ENCODE results near the gene KMT2D.
"Not testable (repeated sequence)": the region's sequence is repeated elsewhere in the genome, so short reads cannot be mapped to it uniquely, and the experiment has no call there.

Gene KMT2D

DNA sequence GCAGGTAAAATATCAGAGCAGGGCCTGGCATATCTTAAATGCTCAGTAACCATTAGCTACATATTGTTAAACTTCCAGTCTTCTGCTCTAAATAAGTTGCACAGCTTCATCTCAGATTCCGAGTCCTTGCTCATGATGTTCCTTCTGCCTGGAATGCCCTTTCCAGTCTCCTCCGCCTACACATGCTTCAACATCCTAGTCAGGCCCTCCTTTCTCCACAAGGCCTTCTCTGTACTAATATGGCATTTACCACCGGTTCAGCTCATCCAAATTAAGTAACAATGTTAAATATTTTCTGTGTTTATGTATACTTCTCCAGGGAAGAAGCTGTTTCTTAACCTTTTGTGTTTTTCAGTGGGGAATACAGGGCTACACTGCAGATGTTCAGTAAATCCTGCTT, 25.5 kb upstream of the KMT2D start:
- DNase-seq = no peak

DNA sequence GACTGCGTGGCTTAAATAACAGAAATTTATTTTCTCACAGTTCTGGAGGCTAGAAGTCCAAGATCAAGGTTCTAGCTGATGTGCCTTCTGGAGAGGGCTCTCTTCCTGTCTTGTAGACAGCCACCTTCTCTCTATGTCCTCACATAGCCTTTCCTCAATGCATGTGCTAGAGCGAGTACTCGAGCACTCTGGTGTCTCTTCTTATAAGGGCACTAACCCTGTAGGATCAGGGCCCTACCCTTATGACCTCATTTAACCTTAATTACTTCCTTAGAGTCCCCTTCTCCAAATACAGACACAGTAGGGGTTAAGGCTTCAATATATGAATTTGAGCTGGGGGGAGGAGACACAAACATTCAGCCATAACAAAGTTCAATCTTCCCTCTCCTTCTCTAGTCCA, 23.8 kb upstream of the KMT2D start:
- no peak for DNase-seq

- DNase-seq = no peak
These were observed 19.2 kb upstream of the KMT2D start for GRCh38 chr12:49079793-49080192.

DNA sequence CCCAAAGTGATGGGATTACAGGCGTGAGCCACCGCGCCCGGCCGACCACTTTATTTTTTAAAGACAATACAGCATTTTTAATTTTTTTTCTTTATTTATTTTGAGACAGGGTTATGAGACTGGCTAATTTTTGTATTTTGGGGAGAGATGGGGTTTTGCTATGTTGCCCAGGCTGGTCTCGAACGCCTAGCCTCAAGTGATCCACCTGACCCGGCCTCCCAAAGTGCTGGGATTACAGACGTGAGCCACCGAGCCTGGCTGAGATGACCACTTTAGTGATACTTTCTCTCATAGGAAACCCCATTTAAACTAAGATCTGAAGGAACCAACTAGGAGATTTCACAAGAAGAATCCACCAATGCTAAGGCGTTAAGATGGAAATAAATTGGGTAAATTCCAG, 10.4 kb upstream of the KMT2D start:
- DNase-seq = no peak

- peak; percentile 99 for DNase-seq
These were observed 9.1 kb upstream of the KMT2D start, which contains the start of gene RHEBL1 for GRCh38 chr12:49069507-49070346. Gene RHEBL1 (minus strand): TSS chr12:49069979. CDS start chr12:49069785, 194 bp downstream.

- DNase-seq = no peak
These were observed 8.4 kb upstream of the KMT2D start for GRCh38 chr12:49068879-49069506.

GRCh38 chr12:49066120-49066519, 5.5 kb upstream of the KMT2D start:
- DNase-seq = no peak

DNA sequence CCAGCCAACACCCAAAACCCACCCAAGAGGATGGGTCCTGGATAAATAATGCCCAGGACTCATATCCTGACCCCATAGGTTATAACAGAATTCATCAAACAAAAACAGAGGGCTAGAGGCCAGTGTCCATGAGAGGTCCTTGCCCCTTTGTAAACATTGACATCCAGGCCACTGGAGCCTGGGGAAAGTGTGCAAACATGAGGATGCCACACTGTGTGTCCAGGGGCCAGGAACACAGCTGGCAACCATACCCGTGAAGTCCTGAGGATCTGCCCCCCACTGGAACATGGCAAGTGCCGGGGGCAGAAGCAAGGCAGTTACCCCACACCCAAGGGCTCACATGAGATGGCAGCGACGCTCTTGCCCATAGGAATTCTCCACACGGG, 4.2 kb upstream of the KMT2D start:
- no peak for DNase-seq

- DNase-seq = not testable (repeated sequence)
These were observed 1.3 kb upstream of the KMT2D start for GRCh38 chr12:49061916-49062315.

- no peak for DNase-seq
These were observed 610 bp upstream of the KMT2D start for GRCh38 chr12:49061157-49061650.

DNA sequence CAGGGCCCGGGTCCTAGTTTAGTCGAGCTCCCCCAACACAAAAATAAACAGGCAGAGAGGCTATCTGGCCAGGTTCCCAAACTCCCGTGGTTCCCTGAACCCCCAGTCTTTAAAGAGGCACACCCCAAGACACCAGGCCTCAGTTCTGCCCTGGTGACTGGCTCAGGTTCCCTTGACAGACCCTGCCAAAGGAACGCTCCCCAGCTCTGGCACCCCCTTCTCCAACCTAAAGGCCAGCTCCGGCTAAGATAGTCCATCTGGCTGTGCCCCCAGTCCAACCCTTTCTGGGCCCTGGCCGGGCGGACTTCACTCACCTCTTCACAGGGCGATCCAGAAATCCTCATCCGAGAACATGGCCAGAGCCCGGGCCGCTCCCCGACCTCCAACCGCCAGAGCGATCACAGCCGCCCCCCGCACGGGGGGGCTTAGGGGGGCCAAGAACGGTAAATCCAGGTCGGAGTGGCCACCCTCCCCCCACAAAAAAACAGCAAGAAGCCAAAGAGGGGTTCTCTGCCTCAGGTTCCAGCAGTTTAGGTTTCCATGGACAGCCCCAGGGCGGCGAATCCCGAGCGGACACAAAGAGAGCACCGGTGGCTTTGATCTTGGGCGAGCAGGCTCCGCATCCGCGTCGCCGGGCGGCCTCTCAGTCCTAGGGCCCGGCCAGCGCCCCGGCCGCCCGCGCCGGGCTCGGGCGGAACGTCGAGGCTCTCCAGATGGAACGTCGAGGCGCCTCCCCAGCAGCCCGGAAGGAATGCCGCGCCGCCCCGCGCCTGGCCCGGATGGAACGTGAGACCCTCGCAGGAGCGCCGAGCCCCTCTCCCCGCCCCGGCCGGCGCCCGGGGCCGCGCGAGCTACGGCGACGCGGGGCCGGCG, 1.1 kb downstream of the KMT2D start:
- peak; percentile 29 for DNase-seq

GRCh38 chr12:49059045-49059298, 1.6 kb downstream of the KMT2D start:
- no peak for DNase-seq

DNA sequence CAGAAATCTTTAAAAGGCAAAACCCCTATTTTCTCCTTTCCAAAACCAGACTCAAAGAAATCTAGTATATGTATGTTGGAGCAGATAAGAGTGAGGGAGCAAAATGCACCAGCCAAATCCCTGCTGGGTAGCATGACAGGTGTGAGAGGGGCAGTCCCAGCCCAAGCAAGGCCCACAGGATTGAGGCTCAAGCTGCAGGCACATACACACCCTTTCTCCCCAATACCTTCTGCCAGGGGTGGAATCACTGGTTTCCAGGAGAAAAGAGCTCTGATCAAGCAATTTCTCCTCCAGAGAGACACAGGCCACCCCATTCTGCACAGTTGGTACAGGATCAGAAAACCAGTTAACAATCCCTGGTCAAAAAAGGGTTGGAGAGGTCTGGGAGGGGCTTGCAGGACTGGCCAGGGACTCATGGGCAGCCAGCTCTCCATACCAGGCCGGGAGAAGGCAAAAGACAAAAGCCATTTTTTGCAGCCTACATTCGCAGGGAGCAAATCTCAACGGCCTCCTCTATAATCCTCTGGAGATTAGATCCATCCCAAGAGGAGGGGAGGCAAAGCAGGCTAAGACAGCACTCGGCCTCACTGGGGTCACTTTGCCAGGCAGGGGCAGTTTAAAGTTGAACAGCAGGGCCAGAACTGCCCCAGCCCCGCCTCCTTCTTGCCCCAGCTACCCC, 2.1 kb downstream of the KMT2D start:
- DNase-seq = no peak

DNA sequence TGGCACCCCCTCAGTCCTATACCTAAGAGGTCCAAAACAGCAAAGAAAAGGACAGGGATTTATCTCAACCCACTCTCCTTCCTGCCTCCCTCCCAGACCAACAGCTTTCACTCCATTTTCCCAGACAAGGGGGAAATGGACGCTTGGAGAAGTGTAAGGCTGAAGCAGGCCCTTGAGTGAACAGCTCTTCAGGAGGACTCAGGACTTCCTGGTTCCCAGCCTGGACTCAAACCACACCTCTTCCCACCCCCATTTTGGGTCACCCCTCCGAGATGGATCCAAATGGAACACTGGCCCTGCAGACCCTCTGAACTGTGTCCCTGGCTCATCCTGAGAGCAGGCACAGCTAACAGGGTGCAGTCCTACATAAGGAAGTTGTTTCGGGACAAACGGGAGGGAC, 2.7 kb downstream of the KMT2D start:
- no peak for DNase-seq

DNA sequence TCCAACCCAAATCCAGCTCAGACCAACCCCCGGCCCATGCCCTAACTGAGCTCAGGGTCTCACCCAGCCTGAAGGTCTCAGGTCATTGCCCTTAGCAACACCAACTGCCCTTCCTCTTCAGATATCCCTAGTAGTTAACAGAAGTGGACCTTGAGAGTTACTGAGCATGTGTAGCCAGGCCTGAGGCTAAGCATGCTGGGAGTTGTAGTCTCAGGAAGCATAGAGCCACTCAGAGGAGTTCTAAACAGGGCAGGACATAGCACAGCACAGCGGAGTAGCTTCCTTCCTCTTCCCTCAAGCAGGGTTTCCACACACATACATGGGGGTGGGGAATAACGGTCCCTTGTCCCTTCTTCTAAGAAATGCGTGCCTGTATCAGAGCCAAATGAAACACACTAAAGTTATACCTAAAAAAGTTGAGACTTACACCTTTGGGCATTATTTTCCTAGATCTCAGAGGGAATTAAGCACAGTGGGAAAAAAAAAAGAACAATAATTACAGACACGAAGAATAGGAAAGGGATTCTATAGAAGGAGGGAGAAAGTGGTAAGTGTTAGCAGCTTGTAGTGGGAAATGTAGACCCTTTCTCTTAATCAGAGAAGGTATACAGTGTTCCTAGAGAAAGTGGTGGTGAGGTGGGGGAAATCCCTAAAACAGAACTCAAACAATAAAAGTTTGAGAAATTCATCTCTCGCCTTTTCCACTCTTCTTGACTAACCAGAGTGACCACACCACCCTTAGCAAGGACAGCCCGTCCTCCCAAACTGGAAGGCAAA, 4.4 kb downstream of the KMT2D start:
- DNase-seq = peak; percentile 66

DNA sequence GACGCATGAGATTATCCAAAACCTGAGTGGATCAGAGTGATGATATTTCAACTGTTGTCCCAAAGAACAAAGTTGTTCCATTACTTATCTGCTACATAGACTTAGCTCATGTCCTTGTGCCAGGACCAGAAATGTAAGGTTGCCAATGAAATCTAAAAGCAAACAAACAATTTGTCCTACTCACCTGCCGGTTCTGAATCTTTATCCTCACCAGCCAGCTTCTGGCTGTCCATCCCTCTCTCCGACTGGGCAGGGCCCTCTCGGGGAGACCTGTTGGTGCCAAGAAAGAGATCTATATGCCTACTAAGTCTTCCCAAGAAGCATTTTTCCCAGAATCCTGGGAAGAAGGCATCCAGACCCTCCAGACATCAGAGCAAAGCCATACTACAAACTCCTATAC, 5.5 kb downstream of the KMT2D start:
- DNase-seq = no peak

DNA sequence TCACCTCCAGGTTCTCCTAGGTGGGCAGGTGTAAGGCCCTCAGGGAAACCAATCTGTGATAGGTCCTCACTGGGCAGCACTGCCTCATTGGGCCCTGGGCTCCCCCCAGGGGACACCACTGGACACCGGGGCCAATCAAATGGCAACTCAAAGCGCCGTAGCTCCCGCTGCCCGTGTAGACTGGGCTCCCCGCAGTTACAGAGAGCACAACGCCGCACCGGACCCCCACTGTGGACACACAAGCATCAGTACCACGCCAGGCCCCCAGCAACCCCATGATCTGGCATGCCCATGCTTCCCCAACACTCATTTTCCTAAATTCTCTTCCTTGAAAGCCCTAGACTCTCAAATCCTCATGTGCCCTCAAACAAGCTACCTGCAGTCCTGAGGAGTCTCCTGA, 6.1 kb downstream of the KMT2D start:
- DNase-seq = no peak

- DNase-seq = no peak
These were observed 6.5 kb downstream of the KMT2D start for GRCh38 chr12:49054096-49054495.

- no peak for DNase-seq
These were observed 8.0 kb downstream of the KMT2D start for GRCh38 chr12:49052451-49053208.

GRCh38 chr12:49051777-49052438, 8.7 kb downstream of the KMT2D start:
- no peak for DNase-seq

DNA sequence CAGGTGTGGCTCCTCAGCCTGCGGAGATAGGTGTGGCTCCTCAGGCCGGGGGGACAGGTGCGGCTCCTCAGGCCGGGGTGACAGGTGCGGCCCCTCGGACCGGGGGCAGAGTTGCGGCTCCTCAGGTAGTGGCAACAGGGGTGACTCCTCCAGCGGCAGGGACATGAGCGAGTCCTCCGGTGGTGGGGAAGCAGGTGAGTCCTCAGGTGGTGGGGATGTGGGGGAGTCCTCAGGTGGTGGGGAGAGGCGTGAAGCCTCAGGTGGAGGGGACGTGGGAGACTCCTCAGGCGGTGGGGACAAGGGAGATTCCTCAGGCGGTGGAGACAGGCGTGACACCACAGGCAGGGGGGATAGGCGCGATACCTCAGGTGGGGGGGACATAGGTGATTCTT, 9.2 kb downstream of the KMT2D start:
- DNase-seq = no peak
